A549 (cell line): ENCODE measurements around the gene KCNK15.

Experiments used
- CBX8 ChIP-seq: fragments of 200-600 bp; sonication (generic); IDR thresholded peaks from 2 replicates; pipeline ENCODE4 v1.6.1; 2016
- CHD4 ChIP-seq: fragments of 200-600 bp; sonication (generic); IDR thresholded peaks from 2 replicates; pipeline ENCODE4 v1.6.1; 2016; ENCODE audit warnings: antibody characterized with exemption, mild to moderate bottlenecking, borderline replicate concordance
- CTCF ChIP-seq: fragments of >200 bp; sonication (Bioruptor Twin); formaldehyde crosslinking; IDR thresholded peaks from 3 replicates; pipeline ENCODE4 v1.5.1; 2016
- FOSL2 ChIP-seq, 2 experiments: fragments of 450-650 bp in 1 of 2; fragments of >200 bp in 1 of 2; sonication (Bioruptor Twin) in 1 of 2; formaldehyde crosslinking; IDR thresholded peaks; 2 replicates each; pipeline versions ENCODE4 v1.5.0 to v1.6.1; 2016 to 2020; ENCODE audit warnings: mild to moderate bottlenecking in 1 of 2, moderate library complexity in 1 of 2
- KDM1A ChIP-seq: fragments of 200-600 bp; sonication (generic); IDR thresholded peaks from 2 replicates; pipeline ENCODE4 v1.6.1; 2016; ENCODE audit warnings: low read depth, mild to moderate bottlenecking
- PHF8 ChIP-seq: fragments of 200-600 bp; sonication (generic); IDR thresholded peaks from 2 replicates; pipeline ENCODE4 v1.6.1; 2016; ENCODE audit warnings: low read depth, mild to moderate bottlenecking, antibody characterized with exemption, moderate library complexity, borderline replicate concordance
- POLR2A ChIP-seq: IDR thresholded peaks from 2 replicates; pipeline ENCODE4 v1.6.1; 2012; ENCODE audit warnings: mild to moderate bottlenecking, low read length
- POLR2AphosphoS2 ChIP-seq: conservative IDR thresholded peaks from 2 replicates; pipeline ENCODE4 v1.6.1; 2012; ENCODE audit warnings: low read length, improper control_type of control experiment, inconsistent platforms
- RNF2 ChIP-seq: fragments of 200-600 bp; sonication (generic); IDR thresholded peaks from 2 replicates; pipeline ENCODE4 v1.6.1; 2016; ENCODE audit warnings: low read depth, mild to moderate bottlenecking, antibody characterized with exemption, moderate library complexity, borderline replicate concordance
- ZFP36 ChIP-seq: fragments of 450-650 bp; IDR thresholded peaks from 2 replicates; pipeline ENCODE4 v1.6.1; 2014; ENCODE audit warnings: borderline replicate concordance; ENCODE audit not compliant: partially characterized antibody

DNA sequence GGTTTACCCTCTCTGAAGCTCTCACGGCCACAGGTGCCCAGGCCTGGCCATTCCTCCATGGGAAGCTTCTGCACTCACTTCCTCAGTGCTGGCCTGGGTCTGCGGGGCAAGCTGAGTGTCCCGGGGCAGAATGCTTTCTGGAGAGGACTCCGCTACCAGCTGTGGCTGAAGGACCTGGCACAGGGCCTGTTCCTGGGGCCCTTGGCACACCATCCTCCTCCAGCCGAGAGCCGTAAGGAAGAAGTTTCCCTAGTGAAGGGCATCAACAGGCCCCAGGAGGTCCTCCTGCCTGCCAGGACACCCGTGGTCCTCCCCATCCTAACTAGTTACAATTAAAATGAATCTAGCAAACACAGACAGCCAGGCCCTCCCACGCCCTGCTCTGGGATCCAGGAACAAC, 14.0 kb upstream of the KCNK15 start:
- TF ChIP-seq ZFP36 (no peak), POLR2AphosphoS2 (no peak), CTCF (no peak), KDM1A (no peak), CHD4 (no peak), CBX8 (no peak), POLR2A (no peak), RNF2 (no peak), PHF8 (no peak), FOSL2 (IDR thresholded peaks at IDR 0.05) (no peak), FOSL2 (CRISPR knock-in tag; IDR thresholded peaks at IDR 0.05) (no peak)
